CD4-positive, alpha-beta T cell treated with Interleukin-17A for 4 hours (primary cell): ENCODE data around the gene PPP2R2B.

Experiments
- DNase-seq: peaks from one replicate; pipeline ENCODE4 v3.0.0-alpha.2; 2020; ENCODE audit warnings: mixed read lengths

PPP2R2B gene

GRCh38 chr5:146878476-146879172, at the start of gene PPP2R2B:
PPP2R2B (minus strand) TSS chr5:146878757.
- DNase-seq = peak; percentile 48

- DNase-seq = no peak
Observed at GRCh38 chr5:146924132-146924531, 45.6 kb upstream of the PPP2R2B start.

GRCh38 chr5:146921225-146921624, 42.7 kb upstream of the PPP2R2B start:
- DNase-seq = no peak

GRCh38 chr5:146920351-146920881, 41.9 kb upstream of the PPP2R2B start:
- DNase-seq = no peak

GRCh38 chr5:146919304-146919703, 40.7 kb upstream of the PPP2R2B start:
- no peak for DNase-seq

GRCh38 chr5:146917931-146918330, 39.4 kb upstream of the PPP2R2B start:
- DNase-seq = no peak

GRCh38 chr5:146912874-146913273, 34.3 kb upstream of the PPP2R2B start:
- DNase-seq = no peak

- no peak for DNase-seq
Observed at GRCh38 chr5:146910239-146910638, 31.7 kb upstream of the PPP2R2B start.

- DNase-seq = no peak
Observed at GRCh38 chr5:146909255-146910068, 30.9 kb upstream of the PPP2R2B start.

- no peak for DNase-seq
Observed at GRCh38 chr5:146906803-146907202, 28.2 kb upstream of the PPP2R2B start.

- DNase-seq = no peak
Observed at GRCh38 chr5:146904890-146905289, 26.3 kb upstream of the PPP2R2B start.

- no peak for DNase-seq
Observed at GRCh38 chr5:146903789-146904188, 25.2 kb upstream of the PPP2R2B start.

- DNase-seq = no peak
Observed at GRCh38 chr5:146902471-146902870, 23.9 kb upstream of the PPP2R2B start.

GRCh38 chr5:146897061-146897460, 18.5 kb upstream of the PPP2R2B start:
- DNase-seq = no peak

GRCh38 chr5:146894753-146895521, 16.4 kb upstream of the PPP2R2B start:
- DNase-seq = no peak

- DNase-seq = no peak
Observed at GRCh38 chr5:146893991-146894390, 15.4 kb upstream of the PPP2R2B start.

GRCh38 chr5:146892231-146892630, 13.7 kb upstream of the PPP2R2B start:
- DNase-seq = no peak

GRCh38 chr5:146891511-146891910, 13.0 kb upstream of the PPP2R2B start:
- no peak for DNase-seq

- no peak for DNase-seq
Observed at GRCh38 chr5:146890731-146891440, 12.3 kb upstream of the PPP2R2B start.

- no peak for DNase-seq
Observed at GRCh38 chr5:146890066-146890465, 11.5 kb upstream of the PPP2R2B start.

GRCh38 chr5:146889169-146889568, 10.6 kb upstream of the PPP2R2B start:
- no peak for DNase-seq

GRCh38 chr5:146888351-146888978, 9.9 kb upstream of the PPP2R2B start:
- DNase-seq = no peak
